SK-N-SH (cell line): ENCODE results near the gene BARX1. TPM values are rescaled to one million over a fixed set of nuclear protein-coding genes. Genes with fewer than 3 reads are reported as not detected.

Experiments
- CTCF ChIA-PET: fragments of 300-600, 350-600 bp; formaldehyde crosslinking; extraction: SDS; loops from one replicate; lab custom pipeline; 2021; lab: Yijun Ruan, JAX
- POLR2A ChIA-PET: fragments of 350-600 bp; sonication (Branson Sonifier 250); formaldehyde crosslinking; extraction: SDS; loops from one replicate; lab custom pipeline; 2020; ENCODE audit warnings: antibody characterized with exemption, inconsistent platforms; lab: Yijun Ruan, JAX
- DNase-seq: peaks from one replicate; pipeline ENCODE4 v3.0.0; 2012
- H2AFZ ChIP-seq: fragments of 200-600 bp; sonication (generic); 2 replicates; pipeline ENCODE4 v1.8.1; 2016; ENCODE audit warnings: antibody characterized with exemption, mild to moderate bottlenecking, low read depth
- H3F3A ChIP-seq: fragments of 200-600 bp; sonication (generic); replicated peaks from 2 replicates; pipeline ENCODE3; 2016; ENCODE audit warnings: antibody characterized with exemption, mild to moderate bottlenecking; ENCODE audit not compliant: insufficient read depth
- H3K27ac ChIP-seq, 2 experiments: fragments of 200-500 bp in 1 of 2; fragments of 200-600 bp in 1 of 2; sonication (Bioruptor generic) in 1 of 2; sonication (generic), shearing (Covaris generic) in 1 of 2; 2 replicates each; pipeline versions ENCODE4 v1.5.1 to v1.6.1; 2014 to 2016; ENCODE audit warnings: low read depth in 2 of 2, inconsistent platforms in 1 of 2, low read length in 1 of 2, mild to moderate bottlenecking in 1 of 2, mixed read lengths in 1 of 2
- H3K27me3 ChIP-seq: fragments of 200-600 bp; sonication (generic), shearing (Covaris generic); 2 replicates; pipeline ENCODE4 v1.6.1; 2016; ENCODE audit warnings: mixed run types; ENCODE audit not compliant: insufficient read depth
- H3K36me3 ChIP-seq, 2 experiments: fragments of 200-500 bp in 1 of 2; fragments of 200-600 bp in 1 of 2; sonication (Bioruptor generic) in 1 of 2; sonication (generic) in 1 of 2; replicated peaks in 1 of 2; 2 replicates each; pipeline versions ENCODE3 to v1.5.1; 2014 to 2016; ENCODE audit warnings: low read length in 1 of 2, mild to moderate bottlenecking in 1 of 2; ENCODE audit not compliant: insufficient read depth in 2 of 2, control insufficient read depth in 1 of 2
- H3K4me1 ChIP-seq, 2 experiments: fragments of 200-500 bp in 1 of 2; fragments of 200-600 bp in 1 of 2; sonication (Bioruptor generic) in 1 of 2; sonication (generic), shearing (Covaris generic) in 1 of 2; 2 replicates each; pipeline versions ENCODE4 v1.5.1 to v1.6.1; 2014 to 2016; ENCODE audit warnings: low read depth in 1 of 2, low read length in 1 of 2, mixed run types in 1 of 2; ENCODE audit not compliant: insufficient read depth in 2 of 2, control insufficient read depth in 1 of 2
- H3K4me2 ChIP-seq: fragments of 200-600 bp; sonication (generic), shearing (Covaris generic); 2 replicates; pipeline ENCODE4 v1.6.1; 2017; ENCODE audit warnings: mixed run types
- H3K4me3 ChIP-seq, 2 experiments: fragments of 200-500 bp in 1 of 2; fragments of 200-600 bp in 1 of 2; sonication (Bioruptor generic) in 1 of 2; sonication (generic), shearing (Covaris generic) in 1 of 2; 2 replicates each; pipeline versions ENCODE4 v1.5.1 to v1.8.1; 2014 to 2016; ENCODE audit warnings: low read depth in 2 of 2, inconsistent platforms in 1 of 2, low read length in 1 of 2, mild to moderate bottlenecking in 1 of 2, mixed read lengths in 1 of 2, moderate library complexity in 1 of 2
- H3K79me2 ChIP-seq: fragments of 200-600 bp; sonication (generic); 2 replicates; pipeline ENCODE4 v1.8.1; 2017; ENCODE audit warnings: mild to moderate bottlenecking; ENCODE audit not compliant: insufficient read depth
- H3K9ac ChIP-seq: fragments of 200-600 bp; sonication (generic); 2 replicates; pipeline ENCODE4 v1.6.1; 2017; ENCODE audit warnings: mixed run types
- H3K9me2 ChIP-seq: fragments of 200-600 bp; sonication (generic); 2 replicates; pipeline ENCODE4 v1.6.1; 2017; ENCODE audit warnings: mixed run types
- H3K9me3 ChIP-seq: fragments of 200-600 bp; sonication (generic); 2 replicates; pipeline ENCODE4 v1.6.1; 2017; ENCODE audit warnings: mixed run types, mild to moderate bottlenecking, moderate library complexity
- H4K20me1 ChIP-seq: fragments of 200-600 bp; sonication (generic); 2 replicates; pipeline ENCODE4 v1.6.1; 2017; ENCODE audit warnings: mild to moderate bottlenecking, mixed run types; ENCODE audit not compliant: insufficient read depth
- CHD2 ChIP-seq: fragments of 150-350 bp; IDR thresholded peaks from 2 replicates; pipeline ENCODE4 v1.6.1; 2018; ENCODE audit warnings: low read length; ENCODE audit not compliant: partially characterized antibody
- IRF3 ChIP-seq: fragments of 150-350 bp; IDR thresholded peaks from 2 replicates; pipeline ENCODE4 v1.6.1; 2016; ENCODE audit warnings: mild to moderate bottlenecking, low read depth, low read length
- MAX ChIP-seq: IDR thresholded peaks from 2 replicates; pipeline ENCODE4 v1.4.0; 2012; ENCODE audit warnings: low read depth
- NRF1 ChIP-seq: IDR thresholded peaks from 2 replicates; pipeline ENCODE4 v1.6.1; 2012; ENCODE audit warnings: low read depth, mild to moderate bottlenecking, low read length
- PBX3 ChIP-seq: IDR thresholded peaks from 2 replicates; pipeline ENCODE4; 2012
- POLR2AphosphoS5 ChIP-seq: IDR thresholded peaks from 2 replicates; pipeline ENCODE4 v1.6.1; 2012; ENCODE audit warnings: low read depth, low read length
- SIN3A ChIP-seq: IDR thresholded peaks from 2 replicates; pipeline ENCODE4 v1.6.1; 2012; ENCODE audit warnings: low read depth, mild to moderate bottlenecking, low read length, moderate library complexity, borderline replicate concordance
- SMC3 ChIP-seq: IDR thresholded peaks from 2 replicates; pipeline ENCODE4 v1.6.1; 2012; ENCODE audit warnings: low read depth, low read length, improper control_type of control experiment
- TCF12 ChIP-seq: IDR thresholded peaks from 2 replicates; pipeline ENCODE4 v1.4.0; 2012
- WGBS: methylation state at CpG from one replicate; pipeline ENCODE4 v1.1.6; 2017; ENCODE audit warnings: low lambda C conversion rate; 5-methylcytosine and 5-hydroxymethylcytosine counted together
- polyA plus RNA-seq, 3 experiments: library from polyadenylated mRNA; depleted of rRNA; stranded (reverse); fragments of >200 nt; gene quantifications; 2 replicates each; pipeline ENCODE4 v1.2.3, GENCODE V29; 2012

Gene BARX1
- polyA plus RNA-seq, 1 of the 3 experiments (the other 2 are of a cell fraction): not detected

GRCh38 chr9:93903886-93904648 is 51.1 kb downstream of the BARX1 start:
- Histone ChIP-seq H3K9me2 (no peaks in the 10 kb centered on the region), H3K9ac (no peak overlapping the region), H3K4me1 (no peaks in the 10 kb centered on the region), H3K9me3 (no peaks in the 10 kb centered on the region), H4K20me1 (no peaks in the 10 kb centered on the region), H3K79me2 (no peaks in the 10 kb centered on the region), H3K27ac (no peak overlapping the region), H2AFZ (no peak overlapping the region), H3K27me3 (no peaks in the 10 kb centered on the region), H3K4me3 (no peak overlapping the region), H3K4me2 (no peak overlapping the region), H3K36me3 (no peaks in the 10 kb centered on the region), H3F3A (no peaks in the 10 kb centered on the region)
- ChIA-PET CTCF (no interaction called here), POLR2A (no interaction called here)
- TF ChIP-seq NRF1 (no peak), PBX3 (no peak), TCF12 (no peak), CHD2 (no peak), IRF3 (no peak), MAX (no peak), SIN3A (no peak), POLR2AphosphoS5 (no peak)
- no peak for DNase-seq
- 19% methylated on average over 7 of the region's 10 CpGs for whole genome bisulfite sequencing

GRCh38 chr9:93902780-93903655 is 52.1 kb downstream of the BARX1 start:
- Histone ChIP-seq H3K9me3 (no peaks in the 10 kb centered on the region), H3K9me2 (no peaks in the 10 kb centered on the region), H3K4me1 (no peaks in the 10 kb centered on the region), H3K9ac (no peak overlapping the region), H3K4me3 (no peak overlapping the region), H3F3A (no peaks in the 10 kb centered on the region), H3K79me2 (no peaks in the 10 kb centered on the region), H2AFZ (no peak overlapping the region), H3K27me3 (no peaks in the 10 kb centered on the region), H3K36me3 (no peaks in the 10 kb centered on the region), H3K4me2 (no peak overlapping the region), H3K27ac (no peak overlapping the region), H4K20me1 (no peaks in the 10 kb centered on the region)
- DNase-seq: no peak
- WGBS: 24% methylated on average over 5 of the region's 12 CpGs
- POLR2A ChIA-PET: no interaction called here
- CTCF ChIA-PET: interaction anchor here (0.9 kb wide), 1 partner anchor 60 kb away, joined by 3 read pairs; no protein-coding TSS in a partner anchor
- no peak for TF ChIP-seq SMC3
